ENCODE measurements around the gene TMEM184A.
"Not testable (repeated sequence)": the region's sequence is repeated elsewhere in the genome, so short reads cannot be mapped to it uniquely, and the experiment has no call there.

TMEM184A gene

DNA sequence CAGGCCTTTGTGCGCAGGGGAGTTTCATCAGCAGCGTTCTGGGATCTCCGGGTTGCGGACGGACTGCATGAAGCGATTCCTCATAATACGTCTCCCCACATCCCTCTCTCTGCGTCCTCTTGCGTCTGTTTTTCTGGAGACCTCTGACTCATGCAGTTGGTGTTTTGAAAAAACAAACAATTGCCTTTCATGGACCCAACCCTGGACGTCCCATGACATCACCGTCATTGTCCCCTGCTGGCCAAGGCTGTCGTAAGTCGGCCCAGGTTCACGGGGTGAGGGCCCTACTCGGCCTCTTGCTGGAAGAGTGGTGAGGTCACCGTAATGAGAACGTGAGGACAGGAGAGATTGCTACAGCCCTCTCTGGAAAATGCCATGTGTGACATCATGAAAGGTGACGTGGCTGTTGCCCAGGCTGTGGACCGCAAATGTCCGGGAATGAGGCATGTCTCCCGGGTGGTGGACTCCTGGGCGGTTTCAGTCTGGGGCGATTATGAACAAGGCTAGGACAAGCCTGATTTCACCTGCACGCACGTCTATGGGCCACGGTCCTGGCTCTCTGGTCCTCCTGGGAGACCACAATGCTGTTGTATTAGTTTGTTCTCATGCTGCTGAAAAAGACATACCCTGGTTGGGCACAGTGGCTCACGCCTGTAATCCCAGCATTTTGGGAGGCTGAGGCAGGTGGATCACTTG lies 35.3 kb downstream of the TMEM184A start:
- no peak for DNase-seq

- DNase-seq = not testable (repeated sequence)
These were observed 36.6 kb downstream of the TMEM184A start for GRCh38 chr7:1519322-1519922.

DNA sequence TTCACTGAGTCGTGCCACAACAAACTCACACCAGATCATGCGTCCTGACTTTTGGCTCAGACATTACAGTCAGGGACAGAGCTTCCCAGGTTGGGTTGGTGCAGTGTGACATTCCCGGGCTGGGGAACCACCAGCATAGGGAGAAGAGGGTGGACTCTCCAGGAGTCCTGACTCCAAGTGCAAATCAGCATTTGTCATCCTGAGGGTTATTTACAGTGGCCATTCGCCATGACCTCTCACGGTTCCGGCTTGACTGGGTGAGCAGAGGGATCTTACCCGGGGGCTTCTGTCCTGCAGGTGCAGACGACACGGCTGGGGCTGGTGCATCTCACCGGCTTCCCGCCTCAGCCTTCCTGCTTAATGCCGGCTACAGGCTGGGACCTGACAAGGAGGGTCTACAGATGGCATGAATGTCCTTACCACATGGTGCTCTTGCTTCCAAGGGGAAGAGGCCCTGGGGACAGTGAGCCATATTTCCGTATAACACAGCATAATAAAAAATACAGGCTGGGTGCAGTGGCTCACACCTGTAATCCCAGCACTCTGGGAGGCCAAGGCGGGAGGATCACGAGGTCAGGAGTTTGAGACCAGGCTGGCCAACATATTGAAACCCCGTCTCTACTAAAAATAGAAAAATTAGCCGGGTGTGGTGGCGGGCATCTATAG lies 39.3 kb downstream of the TMEM184A start:
- no peak for DNase-seq

DNA sequence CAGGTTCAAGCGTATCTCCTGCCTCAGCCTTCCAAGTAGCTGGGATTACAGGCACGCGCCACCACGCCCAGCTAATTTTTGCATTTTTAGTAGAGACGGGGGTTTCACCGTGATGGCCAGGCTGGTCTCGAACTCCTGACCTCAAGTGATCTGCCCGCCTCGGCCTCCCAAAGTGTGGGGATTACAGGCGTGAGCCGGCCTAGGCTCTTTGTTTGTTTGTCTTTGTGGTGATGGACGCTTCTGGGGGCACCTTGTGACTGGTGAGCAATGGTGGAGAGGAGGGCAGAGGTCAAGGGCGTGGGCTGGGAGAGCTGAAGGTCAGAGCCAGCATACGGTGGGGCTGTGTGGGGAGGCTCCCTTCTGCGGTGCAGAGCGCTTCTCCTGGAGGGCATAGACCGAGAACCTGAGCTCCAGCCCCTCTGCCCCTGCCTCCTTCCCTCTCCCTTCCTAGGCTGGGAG lies 40.5 kb downstream of the TMEM184A start:
- DNase-seq = not testable (repeated sequence)

- DNase-seq = no peak
These were observed 41.0 kb downstream of the TMEM184A start for GRCh38 chr7:1514995-1515401.

GRCh38 chr7:1514407-1514806 lies 41.6 kb downstream of the TMEM184A start:
- no peak for DNase-seq

GRCh38 chr7:1513657-1514095 lies 42.3 kb downstream of the TMEM184A start:
- no peak for DNase-seq

GRCh38 chr7:1512781-1513656 lies 43.0 kb downstream of the TMEM184A start:
- peak; percentile 80 for DNase-seq

GRCh38 chr7:1511444-1512422 lies 44.3 kb downstream of the TMEM184A start:
- DNase-seq = no peak

DNA sequence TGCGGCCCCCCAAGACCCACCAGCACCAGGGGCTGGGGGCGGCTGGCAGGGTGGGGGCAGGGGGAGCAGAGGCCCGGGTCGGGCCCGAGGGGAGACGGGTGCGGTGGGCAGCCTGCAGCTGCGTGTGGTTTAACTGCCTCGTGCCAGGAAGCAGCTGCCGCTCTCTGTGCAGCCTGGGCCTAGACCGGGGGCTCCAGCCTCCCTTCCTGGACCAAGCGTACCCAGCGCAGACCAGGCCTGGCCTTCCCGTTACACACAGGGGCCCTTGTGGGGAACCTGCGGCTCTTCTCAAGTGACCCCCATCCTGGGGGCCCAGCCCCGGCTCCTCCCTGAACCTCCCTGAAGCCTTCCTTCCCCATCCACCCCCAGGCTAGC lies 45.2 kb downstream of the TMEM184A start:
- no peak for DNase-seq

DNA sequence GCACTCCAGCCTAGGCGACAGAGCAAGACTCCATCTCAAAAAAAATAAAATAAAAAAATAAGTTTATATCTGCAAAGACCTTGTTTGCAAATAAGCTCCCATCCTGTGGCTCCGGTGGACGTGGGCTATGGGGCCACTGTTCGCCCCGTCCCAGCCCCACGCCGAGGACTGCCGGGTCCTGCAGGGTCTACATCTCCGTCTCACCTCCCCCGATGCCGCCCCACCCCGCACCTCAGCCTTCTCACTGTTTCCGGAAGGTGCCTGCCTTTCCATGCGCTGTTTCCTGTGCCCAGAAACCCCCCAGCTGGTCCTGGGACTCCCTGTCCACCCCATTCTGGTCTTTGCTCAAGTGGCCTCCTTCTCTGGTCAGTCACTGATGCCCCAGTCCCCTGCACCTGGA lies 46.8 kb downstream of the TMEM184A start:
- no peak for DNase-seq

GRCh38 chr7:1508277-1508758 lies 47.7 kb downstream of the TMEM184A start:
- no peak for DNase-seq

DNA sequence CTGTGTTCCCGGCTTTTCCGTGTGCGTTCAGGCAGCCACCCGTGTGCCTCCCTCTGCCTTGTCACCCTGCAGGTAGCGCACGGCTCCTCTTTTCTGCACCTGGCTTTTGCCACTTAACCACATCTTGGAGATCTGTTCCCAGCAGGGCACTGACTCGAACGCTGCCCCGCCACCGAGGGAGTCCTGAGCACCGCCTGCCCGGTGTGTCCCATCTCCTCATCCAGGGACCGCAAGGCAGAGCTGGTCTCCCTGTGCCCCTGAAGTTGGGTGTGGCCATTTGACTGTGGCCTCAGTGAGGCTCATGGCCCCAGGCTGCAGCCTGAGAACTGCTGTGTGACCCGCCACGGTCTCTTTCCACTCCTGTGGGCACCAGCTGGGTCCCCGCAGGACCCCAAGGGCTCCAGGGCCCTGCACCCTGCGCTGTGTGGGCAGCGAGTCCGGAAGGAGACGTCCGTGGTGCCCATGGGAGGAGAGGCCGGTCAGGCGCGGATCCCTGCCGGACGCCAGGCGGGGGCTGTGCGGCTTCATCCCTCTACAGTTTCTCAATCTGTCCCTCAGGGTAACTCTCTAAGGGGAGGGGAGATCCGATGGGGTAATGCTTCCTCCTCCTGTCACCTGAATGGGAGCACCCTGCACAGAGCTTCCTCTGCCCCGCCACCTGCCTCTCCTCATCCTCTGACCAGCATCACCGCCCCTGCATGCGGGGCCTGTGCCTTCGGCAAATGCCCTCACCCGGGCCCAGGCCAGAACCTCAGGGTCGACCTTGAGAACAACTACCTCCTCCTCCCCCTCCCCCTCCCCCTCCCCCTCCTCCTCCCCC lies 50.1 kb downstream of the TMEM184A start:
- no peak for DNase-seq

- DNase-seq = peak; percentile 93
These were observed 51.9 kb downstream of the TMEM184A start, which contains the start of gene INTS1 for GRCh38 chr7:1503816-1504775. TSS of gene INTS1 (minus strand) at chr7:1504389. CDS start at chr7:1503960, 429 bp downstream.

GRCh38 chr7:1503390-1503789 lies 52.6 kb downstream of the TMEM184A start:
- no peak for DNase-seq

DNA sequence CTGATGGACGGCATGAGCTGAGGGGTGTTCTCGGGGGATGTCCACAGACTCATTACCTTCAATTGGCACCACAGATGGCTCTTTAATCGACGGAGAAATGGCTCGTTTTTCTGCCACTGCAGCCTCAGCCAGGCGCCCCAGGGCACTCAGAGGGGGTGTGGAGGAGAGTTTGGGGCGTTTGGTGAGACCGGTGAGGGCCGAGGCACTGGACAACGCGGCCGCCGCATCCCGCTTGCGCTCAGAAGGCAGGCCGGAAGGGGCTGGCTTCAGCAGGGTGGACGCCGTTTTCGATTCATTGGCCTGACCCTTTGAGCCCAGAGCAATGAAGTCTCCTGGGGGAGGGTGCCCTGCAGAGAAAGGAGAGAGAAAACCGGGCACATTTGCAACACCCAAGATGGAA lies 53.2 kb downstream of the TMEM184A start:
- no peak for DNase-seq

DNA sequence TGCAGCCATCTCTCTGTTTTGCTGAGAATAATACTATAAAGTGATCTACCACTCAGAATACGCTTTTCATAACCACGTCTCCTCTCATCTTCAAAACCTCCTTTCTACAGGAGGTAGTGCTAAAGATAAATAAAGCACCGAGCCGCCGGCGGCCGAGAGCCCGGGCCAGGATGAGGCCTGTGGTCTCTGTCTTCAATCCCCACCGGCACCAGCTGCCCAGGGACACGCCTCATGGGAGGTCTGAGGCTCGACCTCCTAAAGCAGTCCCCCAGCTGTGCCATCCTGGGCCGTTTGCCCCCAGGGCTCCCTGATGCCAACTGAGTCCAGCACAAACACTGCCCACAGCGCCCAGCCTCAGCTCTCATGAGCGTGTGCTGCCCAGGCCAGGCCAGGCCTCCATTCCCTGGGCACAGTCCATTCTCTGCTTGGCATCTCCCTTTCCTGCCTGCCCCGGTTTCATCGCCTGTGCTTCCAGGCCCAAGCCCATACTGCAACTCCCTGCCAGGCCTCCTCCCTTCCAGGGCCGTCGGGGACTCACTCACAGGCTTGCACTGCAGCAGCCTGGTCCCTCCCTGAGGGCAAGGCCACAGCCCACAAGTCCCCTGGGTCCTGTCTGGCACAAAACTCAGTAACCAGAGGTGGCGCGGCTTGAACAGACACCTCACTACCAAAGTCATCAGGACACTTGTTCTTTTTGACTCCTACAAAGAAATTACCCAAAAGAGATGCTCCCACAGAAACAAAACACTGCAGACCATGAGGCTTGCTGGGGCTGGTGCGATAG lies 54.3 kb downstream of the TMEM184A start:
- no peak for DNase-seq

DNA sequence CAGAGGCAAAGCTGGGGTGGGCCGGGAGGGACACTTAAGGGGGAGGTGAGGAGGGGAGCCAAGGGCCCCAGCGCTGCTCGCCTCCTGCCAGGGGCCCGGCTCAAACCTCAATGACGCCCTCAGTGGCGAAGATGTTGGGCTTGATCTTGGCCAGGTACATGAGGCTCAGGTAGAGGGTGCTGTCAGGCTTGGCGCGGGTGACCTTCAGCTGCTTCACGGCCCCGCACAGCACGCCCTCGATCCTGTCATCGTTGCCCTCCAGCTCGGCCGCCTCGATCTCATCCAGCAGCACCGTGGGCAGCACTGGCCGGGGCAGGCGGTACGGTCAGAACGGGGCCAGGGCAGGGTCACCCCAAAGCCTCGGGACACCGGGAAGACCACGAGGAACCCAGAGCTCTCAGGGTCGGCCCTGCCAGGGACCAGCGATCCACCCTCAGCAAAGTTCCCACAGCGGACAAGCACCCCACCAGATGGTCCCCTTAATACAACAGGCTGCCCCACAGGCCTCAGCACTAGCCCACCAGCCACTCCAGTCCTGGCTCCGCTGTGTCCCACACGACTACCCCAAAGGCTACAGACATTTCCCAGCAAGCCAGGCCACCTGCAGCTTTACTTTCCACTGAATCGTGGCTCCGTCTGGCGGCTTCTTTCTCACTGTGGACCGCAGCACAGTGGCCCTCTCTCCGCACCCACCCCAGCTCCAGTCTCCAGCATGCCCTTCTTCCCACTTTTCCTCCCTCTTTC lies 55.8 kb downstream of the TMEM184A start:
- no peak for DNase-seq

All from 8988T (cell line).